AG09319 (cell line): Measurements from ENCODE around the gene THUMPD3.

Experiments used
- DNase-seq: peaks from one replicate; pipeline ENCODE4 v3.0.0-alpha.2; 2010; ENCODE audit warnings: low read depth; ENCODE audit errors: extremely low read depth
- CTCF ChIP-seq: IDR thresholded peaks from 2 replicates; pipeline ENCODE4 v1.5.1; 2011; ENCODE audit warnings: low read depth, mild to moderate bottlenecking, inconsistent platforms, low read length, moderate library complexity

The THUMPD3 gene

DNA sequence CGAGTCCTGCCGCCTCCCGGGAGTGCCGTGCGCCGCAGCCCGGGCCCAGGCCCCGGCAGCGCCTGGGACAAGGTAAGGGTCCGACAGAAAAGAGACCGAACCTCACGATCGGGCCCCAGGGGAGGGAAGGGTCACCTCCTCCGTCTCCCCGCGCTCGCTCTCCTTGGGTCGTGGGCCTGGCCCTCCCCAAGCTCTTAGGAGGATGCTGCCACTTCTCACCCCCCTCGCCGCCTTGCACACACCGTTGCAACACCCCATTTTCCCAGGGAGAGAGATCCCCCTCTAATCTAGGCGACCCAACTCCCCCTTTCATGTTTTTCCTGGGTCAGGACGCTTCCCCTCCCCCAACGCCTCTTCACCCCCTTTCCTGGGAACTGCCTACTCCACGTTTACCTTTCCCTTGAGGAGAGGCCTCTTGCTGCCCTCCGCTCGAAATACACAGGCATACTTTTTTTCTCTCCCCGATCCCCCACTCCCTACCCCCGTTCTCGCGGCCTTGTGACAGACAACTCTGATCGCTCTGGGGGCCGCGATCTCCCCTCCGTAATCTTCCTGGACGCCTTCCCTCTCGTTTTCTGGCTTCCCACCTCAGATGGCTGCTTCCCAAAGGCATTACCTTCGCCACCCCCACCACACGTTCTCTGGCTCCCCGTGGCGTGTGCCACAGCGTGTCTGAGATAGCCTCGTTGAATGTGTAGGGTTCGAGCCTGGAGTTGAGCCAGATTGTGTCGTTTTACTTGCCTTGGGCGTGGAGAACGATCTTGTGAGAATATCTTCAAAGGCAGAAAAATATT is 35.2 kb downstream of the THUMPD3 start:
- TF ChIP-seq CTCF = no peak
- DNase-seq = no peak

DNA sequence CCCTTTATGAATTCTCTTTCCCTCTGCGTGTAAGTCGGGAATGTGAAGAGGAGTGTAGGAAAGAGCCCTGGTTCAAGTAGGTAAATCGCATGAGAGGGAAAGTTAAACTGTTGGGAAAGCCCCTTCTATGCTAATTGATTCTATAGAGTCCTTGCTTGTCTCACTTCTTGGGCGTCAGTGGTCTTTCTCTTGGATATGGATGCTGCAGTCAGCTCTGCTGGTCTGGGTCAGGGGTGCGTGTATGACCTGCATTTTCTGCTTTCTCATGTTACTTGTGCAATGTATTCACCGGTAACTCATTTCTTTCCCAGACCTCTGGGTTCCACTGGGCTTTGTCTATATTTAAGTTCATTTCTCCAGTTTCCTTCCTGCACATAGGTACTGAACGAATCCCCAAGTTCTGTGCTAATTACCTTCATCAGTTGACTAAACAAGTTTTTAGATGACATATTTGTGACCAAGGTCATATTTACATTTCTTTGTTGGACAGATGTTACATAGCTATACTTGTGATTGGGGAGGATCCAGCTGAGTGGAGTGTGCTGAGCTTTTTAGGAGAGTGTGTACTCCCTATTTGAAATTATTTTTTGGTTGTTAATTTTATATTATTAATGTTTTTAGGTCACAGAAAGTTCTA is 36.0 kb downstream of the THUMPD3 start:
- DNase-seq = no peak

DNA sequence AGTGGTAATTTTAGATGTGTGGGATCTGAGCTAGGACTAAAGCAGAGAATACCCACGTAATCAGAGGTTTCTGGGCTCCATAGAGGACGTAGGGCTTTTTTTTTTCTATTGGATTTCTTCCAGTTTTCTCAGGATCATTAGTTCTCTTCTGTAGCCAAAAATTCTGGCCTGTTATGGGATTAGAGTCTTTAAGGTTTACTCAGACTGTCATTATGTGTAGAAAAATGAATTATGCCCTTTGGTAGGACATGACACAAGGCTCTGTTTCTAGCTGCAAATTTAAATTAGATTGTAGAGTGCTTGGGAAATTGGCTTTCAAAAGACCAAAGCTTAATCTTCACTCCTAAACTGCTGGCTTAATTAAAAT is 36.5 kb downstream of the THUMPD3 start:
- no peak for DNase-seq
- no peak for TF ChIP-seq CTCF

More for the DNA sequence above, 36.0 kb downstream of the THUMPD3 start:
- no peak for TF ChIP-seq CTCF

GRCh38 chr3:9399746-9400145 is 36.9 kb downstream of the THUMPD3 start:
- DNase-seq = peak; percentile 91
- no peak for TF ChIP-seq CTCF

GRCh38 chr3:9400616-9401015 is 37.8 kb downstream of the THUMPD3 start:
- DNase-seq = no peak
- TF ChIP-seq CTCF = no peak

- DNase-seq = no peak
- no peak for TF ChIP-seq CTCF
Observed at GRCh38 chr3:9401986-9402385, 39.1 kb downstream of the THUMPD3 start.

DNA sequence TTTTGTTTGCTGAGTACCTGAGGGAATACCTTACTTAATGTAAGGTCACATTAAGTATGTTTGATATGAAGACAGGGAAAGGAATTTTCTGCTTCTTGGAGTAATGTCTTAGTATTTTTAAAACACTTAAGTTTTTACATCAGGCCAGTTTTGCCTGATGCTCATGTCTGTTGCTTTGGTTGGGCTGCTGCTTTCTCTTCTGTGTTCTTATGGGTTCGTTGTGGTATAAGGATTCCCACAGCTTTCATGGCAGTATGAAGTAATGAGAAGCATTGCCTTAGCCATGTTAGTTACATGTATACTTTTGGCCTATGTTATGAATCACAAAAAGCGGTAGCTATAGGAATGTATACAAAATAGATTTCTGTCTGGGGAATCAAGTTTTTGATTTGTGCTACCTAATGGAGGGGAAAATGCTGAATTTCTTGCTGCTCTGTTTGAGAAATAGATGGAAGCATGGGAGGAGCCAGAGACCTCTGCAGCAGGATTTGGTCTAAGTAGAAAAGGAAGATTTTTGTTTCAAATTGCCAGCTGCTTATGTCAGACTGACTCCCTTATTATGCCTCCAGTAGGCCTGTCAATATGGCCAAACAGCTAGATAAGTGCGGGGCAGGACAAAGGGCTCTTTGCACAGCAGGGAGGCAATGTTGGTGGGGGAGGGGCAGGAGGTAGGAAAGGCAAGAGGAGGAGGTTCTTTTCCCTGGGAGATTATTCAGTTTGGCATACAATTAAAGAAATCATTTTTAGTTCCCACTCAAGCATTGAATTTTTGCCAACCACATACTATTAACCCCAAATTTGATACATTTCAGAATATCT is 39.8 kb downstream of the THUMPD3 start:
- no peak for DNase-seq
- TF ChIP-seq CTCF = no peak
